IMR-90 (cell line): ENCODE data around the gene GALNT13. TPM values are rescaled to one million over a fixed set of nuclear protein-coding genes. Genes with fewer than 3 reads are reported as not detected.

Source experiments
- ATAC-seq: fragments of 200-7000 bp; cut with Tn5 transposase; 2 replicates; pipeline ENCODE4 v1.9.1; 2020; ENCODE audit warnings: low read depth, mild to moderate bottlenecking, moderate library complexity
- BruUV-seq: library from RNA; stranded (reverse); fragments of 400-500 nt; replicated peaks from 2 replicates; lab custom pipeline; 2021; lab: Mats Ljungman, UMichigan
- CTCF ChIA-PET: fragments of 300-600 bp; formaldehyde crosslinking; extraction: SDS; loops from one replicate; lab custom pipeline; 2021; ENCODE audit warnings: antibody characterized with exemption; lab: Yijun Ruan, JAX
- POLR2A ChIA-PET: fragments of 300-600 bp; sonication (Branson Sonifier 250); formaldehyde crosslinking; loops from one replicate; lab custom pipeline; 2022; ENCODE audit warnings: antibody characterized with exemption; ENCODE audit not compliant: unreplicated experiment; lab: Charles Lee
- DNase-seq: peaks from one replicate; pipeline ENCODE4 v3.0.0; 2013
- H2AFZ ChIP-seq: replicated peaks from 2 replicates; pipeline ENCODE3; 2013; ENCODE audit warnings: low read length, mild to moderate bottlenecking; ENCODE audit not compliant: poor library complexity
- H2AK5ac ChIP-seq: 2 replicates; pipeline ENCODE4 v1.6.1; 2013; ENCODE audit warnings: low read depth, low read length, inconsistent platforms
- H2AK9ac ChIP-seq: replicated peaks from 2 replicates; pipeline ENCODE3; 2013; ENCODE audit warnings: mild to moderate bottlenecking, low read depth, low read length, moderate library complexity; ENCODE audit not compliant: poor library complexity
- H2BK120ac ChIP-seq: 2 replicates; pipeline ENCODE4 v1.6.1; 2013; ENCODE audit warnings: low read depth, low read length, inconsistent platforms
- H2BK15ac ChIP-seq: 3 replicates; pipeline ENCODE4 v1.6.1; 2013; ENCODE audit warnings: low read depth, low read length, inconsistent platforms
- H2BK20ac ChIP-seq: 2 replicates; pipeline ENCODE4 v1.6.1; 2013; ENCODE audit warnings: low read depth, mild to moderate bottlenecking, inconsistent platforms, low read length, moderate library complexity
- H2BK5ac ChIP-seq: 2 replicates; pipeline ENCODE4 v1.6.1; 2013; ENCODE audit warnings: mild to moderate bottlenecking, low read depth, low read length, inconsistent platforms; ENCODE audit not compliant: poor library complexity, severe bottlenecking
- H3K14ac ChIP-seq: replicated peaks from 2 replicates; pipeline ENCODE4 v1.6.1; 2013; ENCODE audit warnings: low read depth, low read length, inconsistent platforms
- H3K18ac ChIP-seq: 2 replicates; pipeline ENCODE4 v1.6.1; 2013; ENCODE audit warnings: low read depth, low read length, control low read depth
- H3K23ac ChIP-seq: 2 replicates; pipeline ENCODE4 v1.6.1; 2013; ENCODE audit warnings: low read depth, low read length, inconsistent platforms
- H3K27ac ChIP-seq: 2 replicates; pipeline ENCODE4 v1.5.1; 2013; ENCODE audit warnings: mild to moderate bottlenecking, control low read depth, low read length; ENCODE audit not compliant: insufficient read depth
- H3K27me3 ChIP-seq: 2 replicates; pipeline ENCODE4 v1.6.1; 2013; ENCODE audit warnings: low read length; ENCODE audit not compliant: control insufficient read depth, insufficient read depth
- H3K36me3 ChIP-seq: 2 replicates; pipeline ENCODE4 v1.6.1; 2013; ENCODE audit warnings: low read length, mixed read lengths; ENCODE audit not compliant: control insufficient read depth, insufficient read depth
- H3K4ac ChIP-seq: 2 replicates; pipeline ENCODE4 v1.6.1; 2013; ENCODE audit warnings: low read depth, low read length, inconsistent platforms
- H3K4me1 ChIP-seq: 2 replicates; pipeline ENCODE4 v1.6.1; 2013; ENCODE audit warnings: low read length, mixed read lengths; ENCODE audit not compliant: control insufficient read depth, insufficient read depth
- H3K4me2 ChIP-seq: 2 replicates; pipeline ENCODE4 v1.6.1; 2013; ENCODE audit warnings: low read depth, mild to moderate bottlenecking, control low read depth, low read length, moderate library complexity
- H3K4me3 ChIP-seq: 2 replicates; pipeline ENCODE4 v1.5.1; 2013; ENCODE audit warnings: low read depth, mild to moderate bottlenecking, control low read depth, low read length, moderate library complexity; ENCODE audit not compliant: insufficient read depth
- H3K56ac ChIP-seq: 2 replicates; pipeline ENCODE4 v1.6.1; 2013; ENCODE audit warnings: low read length, inconsistent platforms; ENCODE audit not compliant: insufficient read depth; ENCODE audit errors: extremely low read depth
- H3K79me1 ChIP-seq, 2 experiments: 2 replicates each; pipeline ENCODE4 v1.6.1; 2013; ENCODE audit warnings: low read length in 2 of 2, inconsistent platforms in 1 of 2, low read depth in 1 of 2
- H3K9ac ChIP-seq: 2 replicates; pipeline ENCODE4 v1.6.1; 2013; ENCODE audit warnings: low read depth, low read length, control low read depth
- H3K9me1 ChIP-seq: 2 replicates; pipeline ENCODE4 v1.6.1; 2013; ENCODE audit warnings: low read length, inconsistent platforms; ENCODE audit not compliant: insufficient read depth
- H3K9me3 ChIP-seq: 2 replicates; pipeline ENCODE4 v1.6.1; 2013; ENCODE audit warnings: low read length; ENCODE audit not compliant: control insufficient read depth, insufficient read depth
- H4K20me1 ChIP-seq: 2 replicates; pipeline ENCODE4 v1.6.1; 2013; ENCODE audit warnings: low read length, inconsistent platforms; ENCODE audit not compliant: insufficient read depth
- H4K5ac ChIP-seq: 2 replicates; pipeline ENCODE4 v1.6.1; 2013; ENCODE audit warnings: mild to moderate bottlenecking, low read depth, low read length, control low read depth
- H4K8ac ChIP-seq, 2 experiments: 2 replicates each; pipeline ENCODE4 v1.6.1; 2013; ENCODE audit warnings: low read depth in 2 of 2, low read length in 2 of 2, control low read depth in 1 of 2, inconsistent platforms in 1 of 2
- H4K91ac ChIP-seq: 2 replicates; pipeline ENCODE4 v1.6.1; 2013; ENCODE audit warnings: low read depth, low read length, inconsistent platforms; ENCODE audit not compliant: insufficient read depth
- BHLHE40 ChIP-seq: fragments of 150-350 bp; IDR thresholded peaks from 2 replicates; pipeline ENCODE4 v1.6.1; 2016; ENCODE audit warnings: mild to moderate bottlenecking, low read depth, low read length
- FOS ChIP-seq: fragments of 150-350 bp; IDR thresholded peaks from 2 replicates; pipeline ENCODE4 v1.6.1; 2016; ENCODE audit warnings: low read depth, low read length
- MXI1 ChIP-seq: IDR thresholded peaks from 2 replicates; pipeline ENCODE4 v1.6.1; 2012; ENCODE audit warnings: low read depth, mild to moderate bottlenecking, low read length, moderate library complexity, borderline replicate concordance
- NFE2L2 ChIP-seq: fragments of 150-350 bp; IDR thresholded peaks from 2 replicates; pipeline ENCODE4 v1.6.1; 2016; ENCODE audit warnings: low read depth, mild to moderate bottlenecking, low read length
- WGBS, 2 experiments: methylation state at CpG; one replicate each; pipeline versions ENCODE4 v1.1.5 to v1.1.7; 2013; ENCODE audit warnings: missing lambda C conversion rate in 2 of 2; ENCODE audit not compliant: insufficient read length in 1 of 2; ENCODE audit errors: extremely low coverage in 2 of 2; 5-methylcytosine and 5-hydroxymethylcytosine counted together
- dilution Hi-C: fragments of 300-500 bp; cut with HindIII; formaldehyde crosslinking; loops from one replicate; pipeline ENCODE4 v1.14.3; 2018; ENCODE audit warnings: low sequenced_read_pairs; ENCODE audit not compliant: unreplicated experiment
- in situ Hi-C: fragments of 300-500 bp; cut with MboI; formaldehyde crosslinking; loops from 3 replicates; pipeline ENCODE4 v1.14.3; 2019; ENCODE audit warnings: low sequenced_read_pairs, inconsistent platforms, mixed read lengths
- intact Hi-C: fragments of 100-400 bp; cut with micrococcal nuclease; formaldehyde crosslinking; loops from 2 replicates; pipeline ENCODE4 v1.10.0; 2022
- polyA plus RNA-seq, 3 experiments: library from polyadenylated mRNA; depleted of rRNA; stranded (reverse); fragments of >200 nt; gene quantifications; 2 replicates each; pipeline ENCODE4 v1.2.3, GENCODE V29; 2012; ENCODE audit warnings: low replicate concordance in 1 of 3
- total RNA-seq: library from RNA; depleted of rRNA; stranded (reverse); fragments of >200 nt; gene quantifications from 2 replicates; pipeline ENCODE4 v1.2.3, GENCODE V29; 2012
- TF ChIP-seq, protein P1 (sequence below): fragments of 150-350 bp; IDR thresholded peaks from 2 replicates; pipeline ENCODE4 v1.6.1; 2016; ENCODE audit warnings: low read depth, mild to moderate bottlenecking, low read length, moderate library complexity, borderline replicate concordance

The GALNT13 gene
- total and polyA plus RNA-seq, 2 of the 4 experiments (the other 2 are of a cell fraction) = 0.03 TPM; not detected in 1

DNA sequence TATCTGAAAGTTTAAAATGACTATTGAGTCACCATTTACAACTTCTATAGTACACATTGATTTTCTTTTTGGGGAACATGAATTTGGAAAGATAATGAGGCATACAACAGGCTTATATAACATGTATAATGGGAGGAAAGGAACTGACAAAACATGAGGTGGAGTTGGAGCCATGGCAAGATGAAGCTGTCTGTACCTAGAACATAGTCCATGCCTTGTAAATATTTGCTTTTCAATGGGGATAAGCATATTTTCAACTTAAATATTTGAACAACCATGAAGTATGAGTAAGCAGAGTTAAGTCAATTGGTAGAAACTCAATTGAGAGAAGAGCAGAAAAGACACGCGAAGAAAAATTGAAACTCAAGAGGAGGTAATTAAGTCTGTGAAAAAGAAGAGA is 37.1 kb upstream of the GALNT13 start:
- Histone ChIP-seq H3K27ac (no peak overlapping the region), H3K9me3 (no peaks in the 10 kb centered on the region), H3K4ac (no peak overlapping the region), H4K20me1 (no peaks in the 10 kb centered on the region), H2BK5ac (no peak overlapping the region), H4K8ac (no peak overlapping the region), H3K36me3 (no peaks in the 10 kb centered on the region), H3K23ac (no peak overlapping the region), H3K9me1 (no peaks in the 10 kb centered on the region), H3K56ac (no peak overlapping the region), H3K9ac (no peak overlapping the region), H2BK15ac (no peak overlapping the region), H3K14ac (no peak overlapping the region), H2AK5ac (no peak overlapping the region), H3K4me2 (no peak overlapping the region), H2AFZ (no peak overlapping the region), H2AK9ac (no peak overlapping the region), H4K91ac (no peak overlapping the region), H3K79me1 (no peaks in the 10 kb centered on the region), H3K4me3 (no peak overlapping the region), H2BK120ac (no peak overlapping the region), H2BK20ac (no peak overlapping the region), H3K27me3 (no peaks in the 10 kb centered on the region), H3K18ac (no peak overlapping the region), H4K5ac (no peak overlapping the region), H3K4me1 (no peaks in the 10 kb centered on the region)
- no CpG with 5 or more reads among the region's 2 CpGs for WGBS, 2 experiments
- dilution Hi-C loops (no loop called here), in situ Hi-C loops (no loop called here), intact Hi-C loops (no loop called here)
- ChIA-PET POLR2A (no interaction called here), CTCF (no interaction called here)
- no peak for ATAC-seq
- BruUV-seq = no TSS peak
- DNase-seq = no peak
- TF ChIP-seq NFE2L2 = no peak
- TF ChIP-seq MXI1 = no peak
- TF ChIP-seq FOS = no peak
- TF ChIP-seq BHLHE40 = no peak
- TF ChIP-seq, protein P1, sequence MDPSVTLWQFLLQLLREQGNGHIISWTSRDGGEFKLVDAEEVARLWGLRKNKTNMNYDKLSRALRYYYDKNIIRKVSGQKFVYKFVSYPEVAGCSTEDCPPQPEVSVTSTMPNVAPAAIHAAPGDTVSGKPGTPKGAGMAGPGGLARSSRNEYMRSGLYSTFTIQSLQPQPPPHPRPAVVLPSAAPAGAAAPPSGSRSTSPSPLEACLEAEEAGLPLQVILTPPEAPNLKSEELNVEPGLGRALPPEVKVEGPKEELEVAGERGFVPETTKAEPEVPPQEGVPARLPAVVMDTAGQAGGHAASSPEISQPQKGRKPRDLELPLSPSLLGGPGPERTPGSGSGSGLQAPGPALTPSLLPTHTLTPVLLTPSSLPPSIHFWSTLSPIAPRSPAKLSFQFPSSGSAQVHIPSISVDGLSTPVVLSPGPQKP = no peak
